ENCODE data around the gene NCOR2. TPM values are rescaled to one million over a fixed set of nuclear protein-coding genes. Genes with fewer than 3 reads are reported as not detected.

NCOR2 gene
- 248 TPM for total RNA-seq
- long read RNA-seq, partial matches to known transcripts, result 61 of 122 reads
- long read RNA-seq, other reads (novel, unspliced or antisense), result 59 of 122 reads

DNA sequence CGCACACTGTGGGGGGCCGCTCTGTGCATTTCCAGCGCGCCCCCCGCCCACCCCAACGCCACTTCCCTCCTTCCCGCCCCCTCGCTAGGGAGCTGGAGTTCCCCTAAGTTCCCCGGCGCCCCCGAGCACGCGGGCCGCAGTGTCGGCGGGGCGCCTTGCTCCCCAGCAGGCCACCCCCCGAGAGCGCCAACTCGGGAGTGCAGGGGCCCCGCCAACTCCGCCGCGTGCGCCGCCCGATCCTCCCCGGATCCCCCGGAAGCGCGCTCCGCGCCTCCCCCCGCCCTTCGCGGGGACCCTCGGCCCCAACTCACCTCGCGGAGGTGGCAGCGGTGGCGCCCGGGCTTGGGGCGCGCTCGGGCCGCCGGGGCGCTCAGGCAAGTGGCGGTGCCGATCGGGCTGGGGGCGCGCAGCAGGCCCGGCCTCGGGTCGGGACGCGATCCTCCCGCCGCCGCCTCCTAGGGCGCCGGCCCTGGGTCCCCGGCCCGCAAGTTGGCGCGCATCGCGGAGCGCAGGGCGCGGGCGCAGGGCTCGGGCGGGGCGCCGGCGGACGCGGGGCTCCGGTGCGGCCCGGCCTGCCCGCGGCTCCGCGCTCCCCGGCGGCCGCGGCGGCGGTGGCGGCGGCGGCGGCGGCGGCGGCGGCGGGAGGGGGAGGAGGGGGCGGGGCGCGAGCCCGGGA is at the start of gene NCOR2:
Gene NCOR2, minus strand, starts transcription at position 616 of the 676 bp plus-strand sequence. CDS start 72,361 bp downstream, outside the sequence.
- DNase-seq (ENCODE audit: low spot score), result no peak

DNA sequence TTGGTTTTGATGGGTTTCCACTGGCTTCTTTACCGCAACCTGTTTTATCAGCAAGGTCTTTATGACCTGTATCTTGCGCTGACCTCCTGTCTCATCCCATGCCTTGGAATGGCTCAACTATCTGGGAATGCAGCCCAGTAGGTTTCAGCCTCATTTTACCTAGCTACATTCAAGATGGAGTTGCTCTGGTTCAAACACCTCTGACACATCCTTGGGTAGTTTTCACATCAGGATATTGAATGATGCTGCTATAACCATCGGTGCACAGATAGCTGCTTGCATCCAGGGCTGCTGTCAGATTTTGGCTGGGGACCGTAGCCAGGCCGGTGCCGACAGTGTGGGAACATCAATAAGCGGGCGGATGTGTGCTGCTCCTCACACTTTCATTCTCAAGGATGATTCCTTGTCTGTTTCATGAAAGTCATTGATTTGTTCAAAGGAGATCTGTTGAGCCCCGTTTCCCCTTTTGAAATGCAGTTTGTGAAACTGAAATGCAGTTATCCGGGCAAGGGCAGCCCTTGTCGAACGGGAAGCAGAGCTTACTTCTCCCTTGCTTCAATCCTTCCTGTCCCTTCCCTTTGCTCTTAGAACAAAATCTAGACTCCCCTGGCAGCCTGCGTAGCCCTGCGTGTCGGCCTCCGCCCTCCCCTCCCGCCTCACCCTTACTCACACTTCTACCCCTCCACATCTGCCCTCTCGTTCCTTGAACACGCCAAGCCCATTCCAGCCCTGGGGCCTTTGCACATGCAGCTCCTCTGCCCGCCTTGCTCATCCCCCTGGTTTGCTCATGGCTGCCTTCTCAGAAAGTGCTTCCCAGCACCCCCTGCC is 49.2 kb upstream of the NCOR2 start:
- no peak for DNase-seq (ENCODE audit: low spot score)

DNA sequence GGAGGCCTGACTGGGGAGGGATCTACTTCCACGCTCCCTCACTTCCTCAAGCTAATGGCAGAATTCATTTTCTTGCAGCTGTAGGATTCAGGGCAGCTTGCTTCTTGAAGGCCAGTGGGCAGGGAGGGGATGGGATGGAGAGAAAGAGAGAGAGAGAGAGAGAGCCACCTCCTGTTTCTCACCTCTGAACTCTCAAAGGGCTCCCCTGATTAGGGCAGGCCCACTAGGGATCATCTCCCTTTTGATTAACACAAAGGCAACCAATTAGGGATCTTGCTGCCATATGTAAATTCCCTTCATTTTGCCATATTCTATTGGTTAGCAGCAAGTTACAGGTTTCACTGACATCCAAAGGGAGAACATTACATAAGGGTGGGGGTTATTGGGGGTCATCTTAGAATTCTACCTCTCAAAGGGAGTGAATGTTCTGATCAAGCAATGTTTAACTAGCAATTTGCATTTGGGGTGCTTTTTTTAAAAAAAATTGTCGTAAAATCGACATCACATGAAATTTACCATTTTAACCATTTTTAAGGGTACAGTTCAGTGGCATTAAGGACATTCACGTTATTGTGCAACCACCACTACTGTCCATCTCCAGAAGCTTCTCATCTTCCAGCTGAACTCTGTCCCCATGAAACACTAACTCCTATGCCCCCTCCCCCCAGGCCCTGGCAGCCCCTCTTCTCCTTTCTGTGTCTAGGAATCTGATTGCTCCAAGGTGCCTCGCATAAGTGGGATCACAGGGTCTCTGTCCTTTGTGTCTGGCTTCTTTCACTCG is 47.3 kb upstream of the NCOR2 start:
- DNase-seq (ENCODE audit: low spot score), result no peak

DNA sequence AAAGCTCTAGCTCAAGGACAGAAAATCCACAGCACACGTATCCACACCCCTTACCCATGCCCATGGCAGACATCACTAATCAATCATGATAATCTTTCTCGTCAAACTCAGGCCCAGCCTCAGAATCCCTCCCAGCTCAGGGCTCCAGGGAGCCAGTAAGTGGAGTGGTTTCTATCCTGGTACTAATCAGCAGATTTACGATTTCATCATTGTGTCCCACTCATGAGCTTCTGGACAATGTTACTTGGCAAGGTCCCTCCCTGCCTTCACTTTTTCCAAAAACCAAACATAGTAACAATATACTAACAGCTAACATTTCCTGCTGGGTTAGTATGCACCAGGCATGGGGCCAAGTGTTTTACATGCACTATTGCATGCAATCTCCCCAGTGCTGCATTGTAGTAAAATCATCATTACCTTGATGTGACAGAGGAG is 45.8 kb upstream of the NCOR2 start:
- DNase-seq (ENCODE audit: low spot score), result no peak

DNA sequence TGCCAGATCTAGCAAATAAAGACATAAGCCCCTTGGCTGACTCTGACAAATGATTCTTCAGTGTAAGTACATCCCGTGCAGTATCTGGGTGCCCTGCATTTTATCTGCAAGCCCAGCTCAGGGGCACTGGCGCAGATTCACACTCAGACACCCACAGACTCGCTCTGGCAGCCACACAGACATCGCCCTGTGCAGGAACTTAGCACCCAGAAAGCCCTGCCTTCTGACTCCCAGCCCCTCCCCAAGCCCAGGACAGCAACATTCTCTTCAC is 44.9 kb upstream of the NCOR2 start:
- DNase-seq (ENCODE audit: low spot score), result no peak

DNA sequence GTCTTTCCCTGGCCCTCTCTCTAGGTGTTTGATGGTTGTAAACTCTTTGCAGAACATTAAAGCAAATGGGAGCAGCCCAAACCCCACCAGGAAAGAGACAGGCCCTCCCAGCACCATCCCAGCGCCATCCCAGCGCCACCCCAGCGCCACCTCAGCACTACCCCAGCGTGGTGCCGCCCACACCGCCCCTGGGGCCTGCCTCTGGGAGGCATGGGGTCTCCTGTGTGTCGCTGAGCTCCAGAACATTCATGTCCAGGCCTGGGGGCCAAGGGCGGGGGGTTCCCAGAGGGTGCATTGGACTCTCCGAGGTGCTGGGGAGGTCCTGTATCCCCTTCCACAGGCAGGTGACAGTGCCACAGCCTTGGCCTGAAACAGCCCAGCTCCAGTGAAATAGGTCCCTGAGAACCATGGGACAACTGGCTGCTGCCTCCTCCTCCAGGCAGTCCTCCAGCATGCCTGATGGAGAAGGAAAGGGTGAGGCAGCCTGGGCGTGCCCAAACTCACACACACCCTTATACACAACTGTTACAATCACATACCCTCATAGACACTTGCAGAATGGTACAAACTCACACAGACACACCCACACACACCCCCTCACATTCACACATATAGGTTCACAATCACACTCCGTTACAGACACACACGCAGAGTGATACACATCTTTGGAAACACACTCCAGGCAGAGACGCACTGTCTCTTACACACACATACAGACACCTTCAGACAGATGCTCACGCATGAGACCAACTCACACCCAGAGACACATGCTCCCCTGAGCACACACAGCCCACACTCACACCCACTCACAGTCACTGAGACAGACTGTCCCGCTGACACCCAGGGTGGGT is 44.4 kb upstream of the NCOR2 start:
- no peak for DNase-seq (ENCODE audit: low spot score)

DNA sequence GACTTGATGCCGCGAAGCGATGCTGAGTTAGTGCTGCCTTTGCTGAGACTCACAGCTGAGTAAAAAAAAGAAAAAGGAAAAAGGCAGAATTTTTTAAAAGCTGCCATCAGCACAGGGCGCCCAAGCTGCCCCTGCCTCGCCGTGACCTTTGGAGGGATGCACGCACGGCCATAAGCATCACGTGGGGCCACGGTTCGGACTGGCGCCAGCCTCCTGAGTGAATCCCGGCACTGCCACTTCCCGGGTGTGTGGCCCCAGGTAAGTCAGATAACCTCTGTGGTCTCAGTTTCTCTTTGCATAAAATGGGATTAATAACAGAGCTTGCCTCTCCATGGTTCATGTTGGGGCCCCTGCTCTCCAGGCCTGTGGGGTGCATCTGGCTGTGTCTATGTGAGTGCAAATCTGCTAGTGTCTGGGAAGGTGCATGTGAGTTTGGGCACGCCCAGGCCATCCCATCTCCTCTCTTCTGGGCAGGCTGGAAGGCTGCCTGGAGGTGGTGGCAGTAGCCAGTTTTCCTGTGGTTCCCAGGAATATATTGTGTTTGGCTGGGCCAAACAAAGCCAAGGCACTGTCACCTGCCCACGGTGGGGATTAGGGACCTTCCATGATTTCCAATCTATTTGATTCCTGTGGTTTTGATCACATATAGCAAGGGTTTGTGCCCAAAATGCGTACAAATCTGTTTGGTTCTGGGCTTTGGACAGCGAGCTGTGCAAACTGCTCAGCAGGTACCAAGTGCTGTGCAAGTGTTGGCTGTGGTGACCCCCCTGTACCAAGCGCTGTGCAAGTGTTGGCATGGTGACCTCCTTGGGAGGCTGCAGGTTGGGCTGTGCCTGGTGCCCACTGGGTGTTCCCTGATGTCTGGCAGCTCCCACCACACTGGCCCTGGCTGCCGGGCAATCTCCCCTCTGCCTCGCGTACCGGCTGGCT is 43.5 kb upstream of the NCOR2 start:
- no peak for DNase-seq (ENCODE audit: low spot score)

DNA sequence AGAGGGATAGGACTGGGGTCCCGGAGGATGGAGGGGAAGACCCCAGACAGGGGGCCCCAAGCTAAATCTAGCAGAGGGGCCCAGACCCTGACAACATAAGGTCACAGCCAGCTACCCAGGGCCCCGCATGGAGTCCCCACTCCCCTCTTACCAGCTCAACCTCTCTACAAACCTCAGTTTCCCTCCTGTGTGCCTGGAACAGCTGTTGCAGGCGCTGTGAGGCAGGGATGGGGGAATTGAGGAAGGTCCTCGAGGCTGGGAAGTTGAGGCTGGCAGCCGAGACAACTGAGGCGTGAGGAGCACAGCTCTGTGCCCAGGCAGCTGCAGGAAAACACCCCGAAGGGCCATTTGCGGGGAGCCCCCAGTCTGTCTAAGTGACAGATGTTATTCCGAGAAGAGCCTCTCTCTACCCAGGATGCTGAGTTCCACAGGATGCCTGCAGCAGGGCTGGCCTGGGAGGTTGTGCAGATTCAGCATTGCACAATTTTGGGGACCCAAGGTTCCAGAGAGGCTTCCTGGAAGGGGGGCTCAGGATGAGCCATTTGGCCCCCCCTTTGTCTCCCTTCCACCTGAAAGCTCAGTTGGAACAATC is 42.7 kb upstream of the NCOR2 start:
- no peak for DNase-seq (ENCODE audit: low spot score)

DNA sequence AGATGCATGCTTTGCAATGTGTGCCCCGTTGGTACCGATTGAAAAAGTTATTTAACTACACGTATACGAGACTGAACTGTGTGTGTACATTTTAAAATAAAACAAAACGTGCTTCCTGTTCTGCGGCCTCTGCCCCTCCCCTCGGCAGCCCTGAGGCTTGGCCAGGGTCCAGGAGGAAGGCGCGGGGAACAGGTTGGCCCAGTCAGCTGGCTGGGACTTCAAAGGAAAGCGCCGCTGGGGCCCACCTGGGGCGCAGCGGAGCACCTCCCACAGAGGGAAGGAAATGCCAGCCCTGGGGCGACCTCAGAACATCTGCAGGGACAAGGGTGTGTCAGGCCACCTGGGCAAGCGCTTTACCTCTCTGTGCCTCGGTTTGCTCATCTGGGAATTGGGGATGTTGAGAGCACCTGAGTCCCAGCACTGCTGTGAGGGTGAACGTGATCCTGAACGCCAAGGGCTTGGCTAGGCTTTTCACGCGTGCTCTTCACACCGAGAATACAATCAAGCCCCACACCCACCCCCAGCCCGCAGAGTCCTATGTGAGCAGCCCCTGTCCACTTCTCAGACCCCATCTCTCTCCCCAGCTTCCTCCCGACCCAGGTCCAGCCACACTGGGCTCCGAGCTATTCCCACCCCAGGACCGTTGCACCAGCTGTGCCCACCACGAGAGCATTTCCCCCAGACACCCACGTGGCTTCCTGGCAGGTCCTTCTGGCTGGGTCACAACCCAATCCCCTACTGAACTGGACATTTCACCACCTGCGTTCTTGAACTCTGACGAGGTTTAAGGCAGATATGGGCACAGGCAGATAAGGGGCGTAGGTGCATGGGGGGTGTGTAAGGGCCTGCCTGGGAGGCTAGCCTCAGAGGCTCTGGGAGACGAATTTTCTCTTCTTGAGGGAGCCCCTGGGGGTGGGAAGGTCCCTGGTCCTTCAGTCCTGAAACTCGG is 41.9 kb upstream of the NCOR2 start:
- peak; percentile 93 for DNase-seq (ENCODE audit: low spot score)

DNA sequence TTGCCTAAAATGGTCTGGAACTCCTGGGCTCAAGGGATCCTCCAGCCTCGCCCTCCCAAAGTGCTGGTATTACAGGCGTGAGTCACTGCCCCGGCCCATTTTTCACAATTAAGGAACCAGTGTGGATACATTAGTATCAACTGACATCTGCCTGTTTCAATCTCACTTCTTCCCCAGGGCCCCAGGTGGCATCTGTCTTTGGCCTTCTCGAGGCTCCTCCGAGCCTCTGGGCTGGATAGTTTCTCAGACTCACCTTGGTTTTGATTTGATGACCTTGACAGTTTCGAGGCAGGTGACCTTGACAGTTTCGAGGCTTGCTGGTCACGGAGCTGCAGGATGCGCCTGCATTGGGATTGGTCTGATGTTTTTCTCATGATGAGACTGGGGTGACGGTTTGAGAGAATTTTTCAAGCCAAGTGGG is 41.0 kb upstream of the NCOR2 start:
- DNase-seq (ENCODE audit: low spot score), result no peak

DNA sequence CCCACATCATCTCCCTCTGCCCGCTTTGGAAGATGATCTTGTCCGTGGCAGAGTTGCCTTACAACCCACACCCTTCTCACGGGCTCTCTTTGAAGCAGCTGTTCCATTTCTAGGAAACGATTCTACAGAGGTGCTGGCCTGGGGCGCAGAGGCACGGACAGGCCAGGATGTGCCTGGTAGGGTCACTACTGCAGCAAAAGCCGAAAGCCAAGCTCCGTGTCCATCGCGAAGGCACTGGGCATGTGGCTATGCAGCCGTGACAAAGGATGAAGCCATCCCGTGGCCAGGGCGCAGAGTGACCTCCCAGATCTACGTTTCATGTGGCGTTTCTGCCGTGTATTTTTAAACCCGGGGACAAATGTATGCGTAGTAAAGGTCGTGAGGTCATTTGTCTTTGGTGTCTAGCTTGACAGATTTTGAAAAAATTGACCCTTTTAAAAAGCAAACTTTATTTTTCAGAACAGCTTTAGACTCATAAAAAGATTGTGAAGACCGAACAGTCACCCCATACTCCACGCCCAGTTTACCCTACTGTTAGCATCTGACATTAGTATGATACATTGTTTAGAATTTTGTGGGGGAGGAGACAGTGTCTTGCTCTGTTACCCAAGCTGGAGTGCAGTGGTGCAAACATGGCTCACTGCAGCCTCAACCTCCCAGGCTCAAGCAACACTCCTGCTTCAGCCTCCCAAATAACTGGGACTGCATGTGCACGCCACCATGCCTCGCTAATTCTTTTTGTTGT is 40.4 kb upstream of the NCOR2 start:
- DNase-seq (ENCODE audit: low spot score), result no peak

DNA sequence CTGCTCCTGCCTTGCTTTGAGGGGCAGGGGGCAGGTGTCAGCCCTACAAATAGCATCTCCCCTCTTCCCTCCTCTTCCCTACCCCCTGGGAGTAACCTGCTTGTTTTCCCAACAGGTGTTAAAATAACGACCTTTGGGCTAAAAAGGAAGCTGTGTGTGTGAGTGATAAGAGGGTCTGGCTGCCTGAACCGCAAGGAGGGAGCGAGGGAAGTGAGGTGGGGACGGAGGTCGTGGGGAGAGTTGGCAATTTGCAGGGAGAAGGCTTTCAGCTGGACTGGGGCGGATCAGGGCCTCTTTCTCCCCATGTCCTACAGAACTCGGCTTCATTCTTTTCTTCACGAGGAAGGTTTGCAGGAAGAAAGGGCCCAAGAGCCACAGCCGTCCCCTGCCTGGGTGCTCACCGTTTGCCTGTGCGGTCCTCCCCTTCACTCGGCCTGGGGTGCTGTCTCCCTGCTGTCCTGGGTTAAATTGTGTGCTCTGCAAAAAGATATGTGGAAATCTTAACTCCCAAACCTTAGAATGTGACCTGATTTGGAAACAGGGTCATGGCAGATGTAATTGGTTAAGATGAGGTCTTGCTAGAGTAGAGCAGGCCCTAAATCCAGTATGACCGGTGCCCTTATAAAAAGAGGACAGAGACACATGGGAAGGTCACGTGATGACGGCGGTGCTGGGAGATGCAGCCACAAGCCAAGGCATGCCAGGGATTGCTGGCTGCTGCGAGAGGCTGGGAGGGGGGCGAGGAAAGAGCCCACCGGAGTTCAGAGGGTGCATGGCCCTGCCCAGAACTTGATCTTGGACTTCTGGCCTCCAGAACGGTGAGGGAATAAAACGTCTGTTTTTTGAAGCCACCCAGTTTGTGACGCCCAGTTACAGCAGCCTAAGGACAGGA is 38.7 kb upstream of the NCOR2 start:
- DNase-seq (ENCODE audit: low spot score), result no peak

DNA sequence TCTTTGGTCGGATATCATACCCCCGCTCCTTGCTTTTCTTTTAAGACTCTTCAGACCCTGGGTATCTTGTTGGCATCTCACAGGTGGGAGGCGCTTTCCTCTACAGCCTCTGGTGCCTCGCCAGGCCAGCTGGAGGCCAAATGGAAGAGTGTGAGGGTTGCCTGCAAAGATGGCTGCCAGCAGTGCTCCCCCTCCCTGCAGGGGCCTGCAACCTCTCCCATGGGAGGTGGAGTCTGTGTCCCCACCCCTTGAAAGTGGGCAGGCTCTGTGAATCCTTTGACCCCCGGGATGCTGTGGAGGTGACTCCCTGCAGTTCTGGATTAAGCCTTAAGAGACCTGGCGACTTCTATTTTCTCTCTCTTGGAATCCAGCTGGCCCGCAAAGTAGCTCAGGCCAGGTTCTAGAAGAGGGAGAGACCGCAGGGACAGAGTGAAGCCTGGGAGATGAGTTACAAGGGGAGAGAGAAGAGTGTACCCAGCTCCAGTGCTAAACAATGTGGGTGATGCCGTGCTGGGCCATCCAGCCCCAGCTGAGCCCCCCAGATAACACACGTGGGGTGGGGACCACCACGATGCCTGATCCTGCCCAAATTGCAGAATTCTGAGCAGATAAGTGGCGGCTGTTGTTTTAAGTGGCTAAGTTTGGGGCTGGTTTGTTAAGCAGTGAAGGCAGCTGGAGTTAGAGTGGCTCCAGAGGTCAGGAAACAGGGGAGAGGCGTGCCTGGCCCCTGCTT is 37.9 kb upstream of the NCOR2 start:
- DNase-seq (ENCODE audit: low spot score), result no peak

DNA sequence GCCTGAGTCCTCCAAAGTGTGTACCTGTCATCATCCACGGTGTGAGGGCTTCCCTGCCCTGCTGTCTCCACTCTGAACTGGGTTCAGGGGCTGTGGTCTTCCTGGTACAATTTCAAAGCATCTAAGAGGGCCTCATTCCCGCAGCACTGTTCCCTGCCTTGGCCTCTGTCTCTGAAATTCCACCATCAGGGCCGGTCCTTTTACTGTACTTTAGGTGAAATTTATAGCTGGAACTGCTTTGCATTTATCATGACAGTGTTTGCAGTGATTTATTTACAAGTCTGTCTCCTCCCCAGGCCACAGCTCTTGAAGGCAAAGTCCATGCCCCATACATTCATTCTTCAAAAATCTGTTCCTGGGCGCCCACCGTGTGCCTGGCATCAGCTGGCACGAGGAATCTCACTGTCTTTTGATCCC is 36.9 kb upstream of the NCOR2 start:
- DNase-seq (ENCODE audit: low spot score), result no peak

DNA sequence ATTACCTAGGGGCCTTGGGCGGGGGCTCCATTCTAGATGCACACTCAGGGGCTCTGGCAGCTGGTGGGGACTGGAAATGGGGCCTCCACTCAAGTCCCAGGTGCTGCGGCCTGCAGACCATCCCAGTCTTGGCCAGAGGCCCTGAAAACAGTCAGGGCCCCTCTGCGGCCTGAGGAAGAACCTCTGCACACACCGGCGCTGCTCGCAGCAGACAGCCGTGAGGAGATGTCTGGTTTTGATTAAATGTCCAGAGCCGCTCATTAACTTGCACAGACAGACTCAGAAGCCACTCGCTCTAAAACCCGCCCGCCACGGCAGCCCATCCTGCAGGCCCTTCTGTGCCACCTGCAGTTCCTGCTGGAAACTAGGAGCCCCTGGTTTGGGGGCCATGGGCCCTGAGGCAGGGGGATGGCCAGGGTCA is 36.4 kb upstream of the NCOR2 start:
- DNase-seq (ENCODE audit: low spot score), result no peak

DNA sequence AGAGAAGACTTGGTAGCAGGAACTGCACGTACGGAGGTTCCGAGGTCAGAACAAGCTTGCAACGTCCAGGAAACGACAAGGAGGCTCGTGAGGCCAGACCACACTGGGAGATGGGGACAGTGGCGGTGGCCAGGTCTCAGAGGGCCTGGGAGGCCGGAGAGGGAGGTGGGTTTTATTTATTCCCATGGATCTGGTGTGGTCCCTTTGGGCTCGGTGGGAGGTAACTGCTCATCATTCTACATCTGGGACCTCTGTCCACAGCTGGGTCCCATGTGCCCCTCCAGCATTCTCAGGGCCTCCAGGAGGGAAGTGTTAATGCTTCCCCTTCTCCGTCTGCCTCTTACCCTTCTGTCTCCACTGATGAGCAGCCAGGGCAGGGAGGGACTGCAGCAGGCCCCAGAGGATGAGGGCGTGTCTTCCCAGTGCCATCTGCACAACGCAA is 35.7 kb upstream of the NCOR2 start:
- DNase-seq (ENCODE audit: low spot score), result no peak

Measured in mesenteric fat pad (tissue), 1 donor.